WTC11 (cell line): ENCODE results near the gene KRT5. TPM values are rescaled to one million over a fixed set of nuclear protein-coding genes. Genes with fewer than 3 reads are reported as not detected.

Experiments
- ATAC-seq: fragments of 200-7000 bp; cut with Tn5 transposase; 2 replicates; pipeline ENCODE4 v1.10.0; 2021; ENCODE audit warnings: mild to moderate bottlenecking, moderate library complexity
- CTCF ChIA-PET: fragments of 300-600 bp; sonication (Branson Sonifier 250); formaldehyde crosslinking; loops from one replicate; lab custom pipeline; 2021; ENCODE audit warnings: antibody characterized with exemption; lab: Charles Lee
- POLR2A ChIA-PET: fragments of 350-600 bp; sonication (Branson Sonifier 250); formaldehyde crosslinking; loops from one replicate; lab custom pipeline; 2021; ENCODE audit warnings: antibody characterized with exemption; lab: Charles Lee
- DNase-seq: peaks from one replicate; pipeline ENCODE4 v3.0.0; 2021; ENCODE audit warnings: low spot score
- H3K27ac Mint-ChIP-seq: 2 replicates; pipeline ENCODE4 v1.8.0; 2021; ENCODE audit warnings: mixed read lengths
- H3K27me3 Mint-ChIP-seq: 2 replicates; pipeline ENCODE4 v1.8.0; 2021; ENCODE audit warnings: low read depth, mild to moderate bottlenecking, moderate library complexity, mixed read lengths
- H3K36me3 Mint-ChIP-seq: 2 replicates; pipeline ENCODE4 v1.8.0; 2021; ENCODE audit warnings: mixed read lengths
- H3K4me1 Mint-ChIP-seq: 2 replicates; pipeline ENCODE4 v1.8.0; 2022; ENCODE audit warnings: mixed read lengths
- H3K4me3 Mint-ChIP-seq: 2 replicates; pipeline ENCODE4 v1.8.0; 2021; ENCODE audit warnings: mild to moderate bottlenecking, moderate library complexity, mixed read lengths
- H3K9me3 Mint-ChIP-seq: 2 replicates; pipeline ENCODE4 v1.8.0; 2021; ENCODE audit warnings: mixed read lengths
- CBFB ChIP-seq: sonication (generic); formaldehyde crosslinking; IDR thresholded peaks from 2 replicates; pipeline ENCODE4 v1.8.1; 2022; ENCODE audit warnings: mild to moderate bottlenecking, low read depth, missing genetic modification reagents
- FOXJ3 ChIP-seq: sonication (generic); formaldehyde crosslinking; IDR thresholded peaks from 2 replicates; pipeline ENCODE4 v1.9.0; 2021; ENCODE audit warnings: missing genetic modification reagents, mild to moderate bottlenecking, borderline replicate concordance
- FOXK1 ChIP-seq: sonication (generic); formaldehyde crosslinking; IDR thresholded peaks from 2 replicates; pipeline ENCODE4 v1.8.0; 2022; ENCODE audit warnings: mild to moderate bottlenecking, moderate library complexity, missing genetic modification reagents
- GABPB1 ChIP-seq: sonication (generic); formaldehyde crosslinking; IDR thresholded peaks from 2 replicates; pipeline ENCODE4 v1.8.1; 2023; ENCODE audit warnings: mild to moderate bottlenecking, missing genetic modification reagents
- GRHL2 ChIP-seq: fragments of 250-450 bp; sonication (Bioruptor Pico); IDR thresholded peaks from 2 replicates; pipeline ENCODE4 v1.8.0; 2022; ENCODE audit warnings: mild to moderate bottlenecking, moderate library complexity; ENCODE audit not compliant: insufficient replicate concordance, severe bottlenecking
- HMGA2 ChIP-seq: fragments of 250-450 bp; sonication (Bioruptor Pico); IDR thresholded peaks from 2 replicates; pipeline ENCODE4 v1.4.0; 2021; ENCODE audit warnings: mild to moderate bottlenecking, moderate library complexity
- NR1H2 ChIP-seq: sonication (generic); formaldehyde crosslinking; IDR thresholded peaks from 2 replicates; pipeline ENCODE4 v1.9.0; 2021; ENCODE audit warnings: mild to moderate bottlenecking, moderate library complexity, missing genetic modification reagents
- SOX15 ChIP-seq: fragments of 250-450 bp; sonication (Bioruptor Pico); IDR thresholded peaks from 2 replicates; pipeline ENCODE4 v1.9.0; 2021; ENCODE audit warnings: mild to moderate bottlenecking
- SP1 ChIP-seq: sonication (generic); formaldehyde crosslinking; conservative IDR thresholded peaks from 2 replicates; pipeline ENCODE4 v1.8.1; 2022; ENCODE audit warnings: missing genetic modification reagents
- USF2 ChIP-seq: sonication (generic); formaldehyde crosslinking; IDR thresholded peaks from 2 replicates; pipeline ENCODE4 v1.8.1; 2023; ENCODE audit warnings: mild to moderate bottlenecking, missing genetic modification reagents, moderate library complexity
- ZNF138 ChIP-seq: sonication (generic); formaldehyde crosslinking; conservative IDR thresholded peaks from 2 replicates; pipeline ENCODE4 v1.8.1; 2022; ENCODE audit warnings: mild to moderate bottlenecking, moderate library complexity, missing genetic modification reagents
- ZNF416 ChIP-seq: fragments of 250-450 bp; sonication (Bioruptor Pico); IDR thresholded peaks from 2 replicates; pipeline ENCODE4 v1.9.0; 2021; ENCODE audit warnings: mild to moderate bottlenecking, inconsistent platforms
- ZNF425 ChIP-seq: fragments of 250-450 bp; sonication (Bioruptor Pico); conservative IDR thresholded peaks from 2 replicates; pipeline ENCODE4 v1.9.0; 2021; ENCODE audit warnings: mild to moderate bottlenecking
- ZNF512 ChIP-seq: sonication (generic); formaldehyde crosslinking; IDR thresholded peaks from 2 replicates; pipeline ENCODE4 v1.8.1; 2022; ENCODE audit warnings: missing genetic modification reagents, borderline replicate concordance
- total RNA-seq: library from RNA; stranded (reverse); gene quantifications from 3 replicates; pipeline ENCODE4 v1.2.3, GENCODE V29; 2021
- TF ChIP-seq, protein P1 (sequence below): fragments of 250-450 bp; sonication (Bioruptor Pico); IDR thresholded peaks from 2 replicates; pipeline ENCODE4 v1.9.0; 2021; ENCODE audit warnings: moderate library complexity, mild to moderate bottlenecking, inconsistent platforms, borderline replicate concordance
- TF ChIP-seq, protein P2 (sequence below): fragments of 250-450 bp; sonication (Bioruptor Pico); IDR thresholded peaks from 2 replicates; pipeline ENCODE4 v1.9.0; 2021; ENCODE audit warnings: mild to moderate bottlenecking, borderline replicate concordance

KRT5 gene
- total RNA-seq, 1 experiment from 2014 or later, result not detected

DNA sequence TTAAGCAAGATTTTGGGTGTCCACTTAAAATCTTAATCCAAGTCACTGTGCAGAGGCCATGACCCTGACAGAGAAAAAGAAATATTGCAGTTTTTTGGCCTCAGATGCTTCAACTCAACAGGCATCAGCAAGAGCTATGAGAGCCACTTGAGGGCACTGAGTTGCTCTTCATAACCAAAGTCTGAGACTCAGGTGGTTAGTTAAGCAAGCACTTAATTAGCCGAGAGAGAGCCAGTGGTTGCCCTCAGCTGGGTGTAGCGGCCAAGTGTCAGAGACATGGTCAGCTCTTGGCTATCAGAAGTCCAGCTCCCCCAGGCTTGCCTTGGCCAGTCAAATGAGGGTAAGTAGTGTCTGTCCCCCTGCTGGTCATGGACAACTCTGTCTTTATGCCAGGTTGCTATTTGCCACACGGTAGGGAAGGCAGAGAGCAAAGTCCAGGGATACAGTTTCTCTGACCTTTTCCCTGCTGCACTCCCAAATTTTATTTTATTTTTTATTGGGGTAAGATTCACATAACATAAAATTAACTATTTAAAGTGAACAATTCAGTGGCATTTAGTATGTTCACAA lies 41.8 kb upstream of the KRT5 start:
- H3K36me3 Mint-ChIP-seq, result no peaks in the 10 kb centered on the region
- POLR2A ChIA-PET, result no interaction called here
- TF ChIP-seq ZNF416 (CRISPR knock-in tag) (no peak), SP1 (CRISPR knock-in tag) (no peak), USF2 (CRISPR knock-in tag) (no peak), NR1H2 (CRISPR knock-in tag) (no peak), HMGA2 (no peak), FOXK1 (no peak), SOX15 (CRISPR knock-in tag) (no peak), GABPB1 (CRISPR knock-in tag) (no peak), CBFB (CRISPR knock-in tag) (no peak), GRHL2 (CRISPR knock-in tag) (no peak)
- TF ChIP-seq, protein P1, sequence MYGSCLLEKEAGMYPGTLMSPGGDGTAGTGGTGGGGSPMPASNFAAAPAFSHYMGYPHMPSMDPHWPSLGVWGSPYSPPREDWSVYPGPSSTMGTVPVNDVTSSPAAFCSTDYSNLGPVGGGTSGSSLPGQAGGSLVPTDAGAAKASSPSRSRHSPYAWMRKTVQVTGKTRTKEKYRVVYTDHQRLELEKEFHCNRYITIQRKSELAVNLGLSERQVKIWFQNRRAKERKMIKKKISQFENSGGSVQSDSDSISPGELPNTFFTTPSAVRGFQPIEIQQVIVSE, result no peak
- TF ChIP-seq, all 79 proteins: peak for 0
- H3K27ac Mint-ChIP-seq, result no peak overlapping the region
- DNase-seq, result no peak
- CTCF ChIA-PET, result interaction anchor here (0.6 to 3.2 kb wide), 23 partner anchors 9 to 547 kb away, joined by 3 to 24 read pairs (median 4); partner anchors contain the start of genes KRT71 and KRT74
- ATAC-seq, result 0 out of 2 replicates have a peak, but pooled peaks have one; percentile 22
- H3K4me1 Mint-ChIP-seq, result no peaks in the 10 kb centered on the region
- no peaks in the 10 kb centered on the region for H3K9me3 Mint-ChIP-seq
- H3K27me3 Mint-ChIP-seq, result no peaks in the 10 kb centered on the region; the same call in 1 of the 2 replicates
- no peak overlapping the region for H3K4me3 Mint-ChIP-seq

DNA sequence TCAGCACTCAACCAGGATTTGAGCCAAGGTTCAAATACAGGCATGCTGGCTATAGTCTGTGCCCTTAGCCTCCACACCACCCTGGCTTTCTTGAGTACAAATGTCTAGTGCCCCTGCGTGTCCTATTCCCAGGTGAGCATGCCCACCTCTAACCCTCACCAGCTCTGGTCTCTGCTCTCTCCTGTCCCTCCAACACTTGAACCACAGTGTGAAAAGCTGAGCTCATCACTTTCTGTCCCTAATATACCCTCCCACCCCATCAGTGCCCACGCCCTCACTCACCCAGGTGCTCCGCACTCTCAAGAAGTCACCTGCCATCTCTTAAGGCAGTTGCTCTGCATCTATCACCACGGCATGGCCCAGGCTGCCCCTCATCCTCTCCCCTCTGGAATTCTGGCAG lies 39.8 kb upstream of the KRT5 start:
- ChIA-PET POLR2A (no interaction called here), CTCF (interaction anchor here (1.3 to 3.2 kb wide), 3 partner anchors 14 to 164 kb away, joined by 4 to 24 read pairs (median 5); no protein-coding TSS in a partner anchor)
- Mint-ChIP-seq H3K9me3 (no peaks in the 10 kb centered on the region), H3K4me1 (no peaks in the 10 kb centered on the region), H3K4me3 (no peak overlapping the region), H3K27me3 (peaks cover 2% of the 10 kb centered on the region; the same call in 1 of the 2 replicates), H3K27ac (no peak overlapping the region), H3K36me3 (no peaks in the 10 kb centered on the region)
- no peak for ATAC-seq
- TF ChIP-seq, protein P2, sequence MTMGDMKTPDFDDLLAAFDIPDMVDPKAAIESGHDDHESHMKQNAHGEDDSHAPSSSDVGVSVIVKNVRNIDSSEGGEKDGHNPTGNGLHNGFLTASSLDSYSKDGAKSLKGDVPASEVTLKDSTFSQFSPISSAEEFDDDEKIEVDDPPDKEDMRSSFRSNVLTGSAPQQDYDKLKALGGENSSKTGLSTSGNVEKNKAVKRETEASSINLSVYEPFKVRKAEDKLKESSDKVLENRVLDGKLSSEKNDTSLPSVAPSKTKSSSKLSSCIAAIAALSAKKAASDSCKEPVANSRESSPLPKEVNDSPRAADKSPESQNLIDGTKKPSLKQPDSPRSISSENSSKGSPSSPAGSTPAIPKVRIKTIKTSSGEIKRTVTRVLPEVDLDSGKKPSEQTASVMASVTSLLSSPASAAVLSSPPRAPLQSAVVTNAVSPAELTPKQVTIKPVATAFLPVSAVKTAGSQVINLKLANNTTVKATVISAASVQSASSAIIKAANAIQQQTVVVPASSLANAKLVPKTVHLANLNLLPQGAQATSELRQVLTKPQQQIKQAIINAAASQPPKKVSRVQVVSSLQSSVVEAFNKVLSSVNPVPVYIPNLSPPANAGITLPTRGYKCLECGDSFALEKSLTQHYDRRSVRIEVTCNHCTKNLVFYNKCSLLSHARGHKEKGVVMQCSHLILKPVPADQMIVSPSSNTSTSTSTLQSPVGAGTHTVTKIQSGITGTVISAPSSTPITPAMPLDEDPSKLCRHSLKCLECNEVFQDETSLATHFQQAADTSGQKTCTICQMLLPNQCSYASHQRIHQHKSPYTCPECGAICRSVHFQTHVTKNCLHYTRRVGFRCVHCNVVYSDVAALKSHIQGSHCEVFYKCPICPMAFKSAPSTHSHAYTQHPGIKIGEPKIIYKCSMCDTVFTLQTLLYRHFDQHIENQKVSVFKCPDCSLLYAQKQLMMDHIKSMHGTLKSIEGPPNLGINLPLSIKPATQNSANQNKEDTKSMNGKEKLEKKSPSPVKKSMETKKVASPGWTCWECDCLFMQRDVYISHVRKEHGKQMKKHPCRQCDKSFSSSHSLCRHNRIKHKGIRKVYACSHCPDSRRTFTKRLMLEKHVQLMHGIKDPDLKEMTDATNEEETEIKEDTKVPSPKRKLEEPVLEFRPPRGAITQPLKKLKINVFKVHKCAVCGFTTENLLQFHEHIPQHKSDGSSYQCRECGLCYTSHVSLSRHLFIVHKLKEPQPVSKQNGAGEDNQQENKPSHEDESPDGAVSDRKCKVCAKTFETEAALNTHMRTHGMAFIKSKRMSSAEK (CRISPR knock-in tag), result no peak
- TF ChIP-seq FOXJ3 (CRISPR knock-in tag), result no peak
- no peak for TF ChIP-seq ZNF425 (CRISPR knock-in tag)
- no peak for TF ChIP-seq GABPB1 (CRISPR knock-in tag)
- TF ChIP-seq FOXK1, result no peak
- no peak for TF ChIP-seq ZNF138
- no peak for TF ChIP-seq ZNF512 (CRISPR knock-in tag)
- DNase-seq, result no peak
